HG03565 (cell line): ENCODE results near the gene TBPL1.
A peak's percentile ranks its signal among the peaks of the same experiment; 100 is the strongest.
"Not testable (repeated sequence)": the region's sequence is repeated elsewhere in the genome, so short reads cannot be mapped to it uniquely, and the experiment has no call there.

Experiments used
- ATAC-seq: cut with Tn5 transposase; IDR thresholded peaks from one replicate; pipeline ENCODE4 v1.9.1; 2021; ENCODE audit warnings: mild to moderate bottlenecking, moderate library complexity; ENCODE audit not compliant: unreplicated experiment

The TBPL1 gene

DNA sequence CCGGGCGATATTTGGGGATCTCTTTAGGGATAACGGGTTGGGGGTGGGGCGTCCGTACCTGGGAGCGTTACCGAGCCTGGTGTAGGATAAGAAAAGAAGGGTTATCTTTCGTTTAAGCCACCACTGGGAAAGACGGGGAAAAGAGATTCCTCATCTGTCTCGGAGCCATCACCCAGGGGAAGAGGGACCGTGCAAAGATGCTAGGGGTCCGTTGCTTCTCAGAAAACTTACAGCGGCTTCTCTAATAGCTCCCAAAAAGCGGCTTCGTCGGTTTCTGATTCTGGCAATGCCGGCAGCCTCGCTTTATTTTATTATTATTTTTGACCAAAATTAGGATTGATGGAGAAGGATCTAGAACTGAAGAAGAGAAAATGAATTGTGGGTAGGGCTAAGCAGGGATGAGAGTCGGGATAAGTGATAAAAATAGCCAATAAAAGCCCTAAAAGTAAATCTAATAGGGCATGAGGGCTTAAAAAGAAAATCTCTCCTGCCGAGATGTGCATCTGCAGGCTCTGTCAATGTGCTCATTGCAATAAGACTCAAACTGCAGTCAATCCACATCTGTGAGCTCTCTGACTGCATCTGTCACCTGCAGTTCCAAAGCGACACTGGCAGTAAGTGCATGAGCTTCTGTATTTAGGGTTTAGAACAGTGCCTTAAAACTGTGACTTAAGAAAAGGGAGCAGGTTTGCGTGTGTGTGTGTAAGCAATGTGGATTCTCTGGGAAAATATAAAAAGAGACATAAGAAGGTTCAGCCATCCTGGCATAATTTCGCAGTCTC, 801 bp downstream of the TBPL1 start:
- no peak for ATAC-seq

DNA sequence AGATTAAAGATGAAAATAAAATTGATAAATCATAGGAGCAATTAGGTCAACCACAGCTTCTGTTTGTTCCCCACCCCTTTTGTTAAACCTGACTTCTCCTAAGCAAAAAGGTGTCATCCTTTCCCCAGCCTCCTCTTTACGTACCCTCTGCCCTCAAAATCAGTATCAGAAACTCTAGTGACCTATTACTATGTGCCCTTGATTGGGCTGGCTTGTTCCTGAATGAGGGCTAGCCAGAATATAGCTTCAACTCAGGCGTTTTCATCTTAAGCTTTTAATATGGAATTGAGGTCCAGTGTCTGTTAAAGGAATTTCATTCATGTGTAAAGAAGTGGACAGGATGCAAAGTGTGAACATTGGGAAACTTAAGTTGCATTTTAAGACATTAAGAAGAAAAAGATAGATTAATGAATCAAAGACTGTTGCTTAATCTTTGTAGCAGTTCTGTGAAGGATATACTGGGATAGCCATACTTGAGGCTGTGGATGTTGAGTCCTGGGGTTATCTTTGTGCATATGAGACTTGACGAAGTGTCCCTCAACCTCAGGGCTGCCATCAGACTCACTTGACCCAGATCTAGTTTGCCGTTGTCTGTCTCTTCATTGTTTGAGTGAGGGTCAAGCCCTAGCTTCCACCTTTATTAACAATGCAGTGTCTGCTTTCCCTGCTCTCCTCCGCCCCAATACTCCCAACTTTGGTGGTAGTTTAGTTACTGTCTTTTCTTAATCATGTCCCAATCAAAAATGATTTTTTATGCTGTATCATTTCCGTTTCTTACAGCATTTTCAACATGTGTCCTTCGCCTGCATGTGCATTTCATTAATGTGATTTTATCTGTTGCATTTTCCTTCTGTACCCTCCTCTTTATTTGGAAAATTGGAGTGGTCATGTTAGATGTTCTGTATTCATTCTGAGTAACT, 1.9 kb downstream of the TBPL1 start:
- ATAC-seq = no peak

DNA sequence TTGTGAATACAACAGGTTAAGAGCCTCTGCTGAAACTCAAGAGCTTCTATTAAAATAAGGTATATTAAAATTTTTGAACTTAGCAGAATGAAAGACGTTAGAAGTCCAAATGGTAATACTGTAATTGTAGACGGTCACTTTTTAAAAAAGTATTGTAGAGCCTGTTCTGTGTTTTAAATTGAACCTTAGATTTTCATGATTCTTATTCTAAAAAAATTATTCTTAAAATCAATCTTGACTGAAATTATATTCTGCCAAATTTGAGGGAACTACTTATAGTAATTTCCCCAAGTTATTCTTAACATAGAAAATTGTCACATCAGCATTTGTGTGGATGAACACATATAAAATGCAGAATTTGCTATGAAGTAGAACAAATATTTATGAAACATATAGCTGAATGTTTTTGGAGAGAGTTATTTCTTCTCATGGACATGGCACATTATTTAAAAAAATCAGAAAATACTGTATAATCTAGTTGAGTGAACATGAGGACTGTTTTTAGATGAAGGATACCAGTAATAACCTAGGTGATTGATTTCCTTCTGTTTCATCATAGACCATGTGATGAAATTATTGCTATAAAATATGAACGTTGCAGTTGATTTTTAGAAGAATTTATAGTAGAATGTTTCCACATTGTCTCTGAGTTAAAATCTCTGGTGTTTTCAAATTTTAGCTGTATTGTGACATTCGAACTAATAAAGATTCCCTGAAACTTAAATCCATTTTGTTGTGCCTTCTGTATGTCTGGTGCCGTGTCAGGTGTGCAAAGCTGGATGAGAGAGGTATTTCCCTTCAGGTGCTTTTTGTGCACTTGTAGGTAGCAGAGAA, 2.8 kb downstream of the TBPL1 start:
- ATAC-seq = no peak

DNA sequence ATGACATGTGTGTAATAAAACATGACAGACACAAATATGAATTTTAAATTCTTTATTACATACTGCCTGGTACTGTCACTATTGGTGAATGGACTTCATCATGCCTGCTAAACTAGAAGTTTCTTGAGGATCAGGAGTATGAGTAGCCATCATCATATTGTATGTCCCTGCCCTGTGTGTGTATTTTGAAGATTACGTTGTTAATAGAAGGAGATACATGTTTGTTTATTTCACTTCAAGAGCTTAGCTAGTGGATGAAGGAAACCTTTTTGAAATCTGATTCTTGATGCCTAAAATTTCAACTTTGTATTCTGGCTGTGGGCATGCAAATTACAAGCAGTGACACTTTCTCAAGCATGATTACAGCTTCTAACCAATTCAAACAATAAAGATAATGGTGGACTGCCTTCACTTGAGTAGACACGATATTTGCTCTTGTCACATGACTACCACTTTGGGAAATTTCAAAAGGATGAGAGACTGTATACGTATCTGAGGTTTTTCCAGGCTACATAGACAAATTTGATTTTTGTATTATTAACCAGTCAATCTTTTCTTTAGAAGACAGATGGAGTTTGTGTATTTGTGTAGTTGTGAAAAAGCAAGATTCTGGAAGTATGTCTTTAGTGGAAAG, 3.5 kb downstream of the TBPL1 start:
- no peak for ATAC-seq

DNA sequence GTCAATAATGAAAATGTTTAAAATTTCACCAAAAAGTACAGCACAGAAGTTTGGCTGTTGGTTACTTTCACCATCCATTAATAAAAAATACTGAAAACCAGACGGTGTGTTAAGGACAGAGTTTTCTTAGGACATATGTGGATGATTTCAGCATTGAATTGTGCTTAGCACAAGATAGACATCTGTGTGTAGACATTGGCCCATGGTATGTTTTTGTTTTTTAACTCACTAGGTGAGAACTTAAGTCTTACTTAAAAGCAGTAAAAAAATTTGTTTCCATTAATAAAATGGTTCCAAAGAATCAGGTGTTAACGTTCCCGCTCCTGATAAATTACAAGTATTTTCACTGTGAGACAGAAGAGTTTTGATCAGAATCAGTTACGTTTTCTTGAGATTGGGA, 4.2 kb downstream of the TBPL1 start:
- no peak for ATAC-seq

DNA sequence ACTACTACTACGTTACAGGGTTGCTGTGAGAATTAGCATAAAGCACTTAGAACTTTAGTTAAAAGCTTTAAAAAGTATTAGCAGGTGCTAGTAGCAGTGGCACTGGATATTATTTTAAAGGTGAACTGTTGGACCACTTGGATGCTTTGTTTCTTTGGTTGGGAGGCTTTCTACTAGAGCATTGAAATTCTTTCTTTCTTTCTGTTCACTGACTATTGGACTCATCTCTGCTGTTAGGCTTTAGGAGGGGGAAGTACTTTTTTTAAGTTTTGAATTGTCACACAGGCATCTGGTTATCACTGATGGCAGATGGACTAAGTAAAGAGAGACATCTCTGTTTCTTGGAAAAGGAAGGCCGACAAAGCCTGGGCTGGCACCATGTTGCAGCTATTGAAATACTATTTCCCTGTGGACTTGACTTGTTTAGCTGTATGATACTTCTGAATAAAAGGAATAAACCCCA, 4.8 kb downstream of the TBPL1 start:
- ATAC-seq = no peak

DNA sequence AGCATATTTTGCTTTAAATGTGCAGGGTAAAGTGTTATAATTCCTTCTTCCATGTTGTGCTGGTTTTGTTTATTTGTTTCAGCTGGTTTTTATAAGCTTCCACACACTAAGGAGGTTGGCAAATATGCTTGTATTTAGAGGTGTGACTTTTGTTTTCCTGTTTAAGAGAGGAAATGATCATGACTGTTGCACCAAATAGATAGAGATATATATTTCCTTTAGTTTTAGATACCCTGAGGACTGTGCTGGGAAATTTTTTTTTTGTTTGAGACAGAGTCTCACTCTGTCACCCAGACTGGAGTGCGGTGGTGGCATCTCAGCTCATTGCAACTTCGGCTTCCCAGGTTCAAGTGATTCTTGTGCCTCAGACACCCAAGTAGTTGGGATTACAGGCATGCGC, 5.8 kb downstream of the TBPL1 start:
- ATAC-seq = no peak

DNA sequence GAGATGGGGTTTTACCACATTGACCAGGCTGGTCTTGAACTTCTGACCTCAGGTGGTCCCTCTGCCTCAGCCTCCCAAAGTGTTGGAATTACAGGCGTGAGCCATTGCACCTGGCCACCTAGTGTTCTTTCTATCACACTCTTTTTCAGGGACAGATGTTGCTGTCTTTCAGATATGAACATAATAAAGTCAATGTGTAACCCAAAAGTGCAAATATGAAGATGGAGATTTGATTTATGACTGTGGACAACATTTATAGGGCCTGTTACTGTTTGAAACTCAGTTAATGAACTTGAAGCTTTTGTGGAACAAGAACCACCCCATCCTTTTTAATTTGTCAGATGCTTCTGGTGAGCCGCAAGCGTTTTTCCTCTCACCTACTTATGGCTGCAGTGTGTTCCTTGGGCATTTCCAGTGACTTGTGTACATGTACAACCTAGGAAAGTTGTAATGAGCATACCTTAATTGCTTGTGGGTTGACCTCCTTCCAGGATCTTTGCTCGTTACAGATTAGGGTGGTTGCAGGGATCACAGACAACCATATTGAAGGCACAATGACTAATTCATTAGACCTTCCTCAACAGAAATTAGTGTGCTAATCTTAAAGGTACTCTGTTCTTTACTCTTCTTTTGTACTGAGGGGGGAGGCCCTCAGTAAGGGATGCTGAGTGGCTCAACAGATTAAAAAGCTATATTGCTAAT, 6.8 kb downstream of the TBPL1 start:
- no peak for ATAC-seq

DNA sequence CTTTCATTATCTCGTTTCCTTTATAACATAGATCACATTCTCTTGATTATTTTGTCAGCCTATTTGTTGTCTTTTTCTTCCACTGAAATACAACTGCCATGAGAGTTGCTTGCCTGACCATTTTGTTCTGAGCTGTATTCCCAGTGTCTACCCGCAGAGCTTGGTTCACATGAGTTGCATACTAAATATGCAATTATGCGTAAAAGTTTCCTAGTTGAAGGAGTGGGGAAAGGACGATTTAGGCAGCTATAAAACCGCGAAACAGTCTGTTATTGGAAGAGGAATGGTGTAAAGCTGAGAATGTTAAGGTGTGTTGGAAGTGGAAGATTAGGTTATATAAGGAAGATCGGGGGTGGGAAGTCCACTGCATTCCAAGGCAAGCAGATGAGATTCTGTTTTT, 8.8 kb downstream of the TBPL1 start:
- no peak for ATAC-seq

DNA sequence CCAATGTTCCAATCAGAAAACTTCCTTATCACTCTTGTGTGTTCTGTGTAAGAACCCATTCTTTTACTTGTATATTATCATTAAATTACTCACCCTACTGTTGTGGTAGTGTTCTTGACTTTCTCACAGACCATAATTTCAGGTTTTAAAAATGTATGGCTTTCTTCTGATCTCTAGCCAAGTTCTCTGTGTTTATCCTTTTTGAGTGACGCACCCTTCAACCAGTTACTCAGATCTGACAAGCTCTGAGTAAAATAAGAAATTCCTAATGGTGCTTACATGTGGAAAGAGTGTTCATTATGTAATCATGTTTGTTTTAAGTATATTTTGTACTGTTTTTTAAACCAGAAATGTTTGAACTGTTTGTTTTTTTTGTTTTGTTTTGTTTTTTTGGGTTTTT, 11.0 kb downstream of the TBPL1 start:
- ATAC-seq = no peak

DNA sequence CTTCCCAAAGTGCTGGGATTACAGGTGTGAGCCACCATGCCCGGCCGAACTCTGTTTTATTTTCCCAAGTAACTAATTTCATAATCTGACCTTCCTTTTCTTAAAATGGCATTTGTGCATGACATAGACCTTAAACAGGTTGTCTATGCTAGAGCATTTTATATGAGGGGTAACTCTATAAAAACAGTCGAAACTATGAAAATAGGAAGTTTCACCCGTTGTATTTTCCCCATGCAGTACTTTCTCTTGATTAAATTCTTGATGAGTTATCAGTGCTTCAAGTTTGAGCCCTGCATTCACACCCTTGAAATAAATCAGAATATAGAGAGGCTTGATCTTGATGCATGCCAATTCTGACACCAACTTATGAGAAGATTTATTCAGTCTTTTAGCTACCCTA, 11.7 kb downstream of the TBPL1 start:
- no peak for ATAC-seq

DNA sequence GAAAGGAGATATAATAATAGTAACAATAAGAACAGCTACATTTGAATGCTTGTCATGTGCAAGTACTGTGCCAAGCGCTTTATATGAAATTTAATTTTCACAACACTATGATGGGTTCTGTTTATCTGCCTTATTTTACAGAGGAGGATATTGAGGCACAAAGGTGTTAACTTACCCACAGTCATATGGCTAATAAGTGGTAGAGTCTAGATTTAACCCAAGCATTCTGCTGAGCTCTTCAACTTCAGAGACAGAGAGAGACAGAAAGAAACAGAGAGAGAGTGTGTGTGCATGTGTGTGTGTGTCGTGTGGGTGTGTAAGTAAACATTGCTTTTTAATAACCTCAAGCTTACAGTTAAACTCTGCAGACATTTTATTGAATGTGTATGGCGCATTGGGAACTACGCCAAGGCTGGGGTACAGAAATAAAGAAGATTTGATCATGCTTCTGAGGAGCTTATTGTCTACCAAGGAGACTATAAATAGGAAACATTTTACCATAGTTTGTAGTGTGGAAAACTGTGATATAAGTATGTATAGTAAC, 12.9 kb downstream of the TBPL1 start:
- no peak for ATAC-seq

DNA sequence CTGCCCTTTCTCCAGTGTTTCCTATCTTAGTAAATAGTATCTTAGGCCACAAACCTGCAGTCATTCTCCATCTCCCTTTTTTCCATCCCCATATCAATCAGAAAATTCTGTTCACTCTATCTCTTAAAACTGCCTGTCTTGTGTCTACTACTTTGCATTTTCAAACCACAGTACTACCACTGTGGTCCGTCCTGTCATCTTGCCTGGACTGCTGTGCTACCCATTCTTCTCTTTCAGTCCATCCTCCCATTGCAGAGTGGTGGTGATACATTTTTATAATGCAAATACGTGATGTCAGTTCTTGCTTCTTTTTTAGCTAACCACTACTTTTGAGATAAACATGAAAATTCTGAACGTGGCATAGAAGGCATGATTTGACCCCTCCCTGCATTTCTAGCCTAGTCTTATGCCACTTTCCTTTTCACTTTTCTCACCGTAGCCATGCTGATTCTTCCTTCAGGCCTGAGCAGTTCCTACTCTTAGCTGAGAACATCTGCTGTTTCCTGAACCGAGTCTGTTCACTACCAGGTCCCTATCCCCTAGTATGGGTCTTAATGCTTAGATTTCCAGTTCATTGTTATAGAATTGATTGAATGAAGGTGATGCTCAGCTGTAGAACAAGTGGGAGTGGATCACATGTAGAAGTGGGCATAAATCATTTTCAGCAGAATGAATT, 13.8 kb downstream of the TBPL1 start:
- peak; percentile 72 for ATAC-seq

DNA sequence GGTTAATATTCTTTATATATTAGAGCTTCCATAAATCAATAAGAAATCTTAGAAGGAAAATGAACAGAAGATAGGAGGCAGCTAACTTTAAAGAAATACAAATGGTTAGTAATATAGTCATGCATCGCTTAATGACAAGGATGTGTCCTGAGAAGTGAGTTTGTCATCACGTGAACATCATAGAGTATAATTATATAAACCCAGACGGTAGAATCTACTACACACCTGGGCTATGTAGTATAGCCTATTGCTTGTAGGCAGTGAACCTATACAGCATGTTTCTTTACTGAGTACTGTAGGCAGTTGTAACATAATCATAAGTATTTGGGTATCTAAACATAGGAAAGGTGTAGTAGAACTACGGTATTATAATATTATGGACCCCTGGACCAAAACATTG, 14.3 kb downstream of the TBPL1 start:
- no peak for ATAC-seq

DNA sequence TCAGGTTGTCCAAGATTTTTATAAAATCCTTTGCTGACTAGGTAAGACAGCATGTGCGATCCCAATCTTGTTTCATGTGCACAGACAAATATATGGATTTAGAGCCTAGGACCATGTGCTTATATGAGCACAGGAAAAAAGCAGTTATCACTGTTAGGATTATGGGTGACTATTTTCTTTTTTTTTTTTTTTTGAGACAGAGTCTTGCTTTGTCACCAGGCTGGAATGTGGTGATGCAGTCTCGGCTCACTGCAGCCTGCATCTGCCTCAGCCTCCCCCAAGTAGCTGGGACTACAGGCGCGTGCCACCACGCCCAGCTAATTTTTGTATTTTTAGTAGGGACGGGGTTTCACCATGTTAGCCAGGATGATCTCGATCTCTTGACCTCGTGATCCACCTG, 14.8 kb downstream of the TBPL1 start:
- ATAC-seq = not testable (repeated sequence)

DNA sequence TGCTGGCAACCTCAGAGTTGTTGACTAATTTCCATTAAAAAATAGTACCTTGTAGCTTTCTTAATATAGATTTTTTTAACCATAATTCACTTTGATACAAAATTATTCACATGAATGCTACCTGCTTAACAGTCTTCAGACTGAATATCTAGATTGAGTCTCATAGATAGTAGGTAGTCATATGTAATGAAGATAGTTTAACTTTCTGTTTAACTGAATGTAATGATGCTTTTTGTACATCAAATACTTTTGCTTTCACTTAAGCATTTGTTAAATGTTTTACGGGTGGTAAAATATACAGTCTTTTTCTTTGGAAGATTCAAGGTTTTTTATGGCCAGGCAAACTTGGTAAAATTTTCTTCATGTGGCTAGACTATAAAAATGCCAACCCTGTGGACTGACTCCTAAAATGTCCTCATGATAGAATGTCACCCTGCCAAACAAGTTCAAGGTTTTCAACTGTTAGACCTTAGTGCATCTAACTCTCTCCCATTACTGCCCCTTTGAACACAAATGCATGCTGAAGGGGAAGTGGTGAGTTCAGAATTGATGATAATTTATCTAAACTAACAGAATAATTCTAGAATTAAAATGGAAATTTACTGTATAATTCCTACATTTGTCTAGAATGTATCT, 16.4 kb downstream of the TBPL1 start:
- no peak for ATAC-seq

DNA sequence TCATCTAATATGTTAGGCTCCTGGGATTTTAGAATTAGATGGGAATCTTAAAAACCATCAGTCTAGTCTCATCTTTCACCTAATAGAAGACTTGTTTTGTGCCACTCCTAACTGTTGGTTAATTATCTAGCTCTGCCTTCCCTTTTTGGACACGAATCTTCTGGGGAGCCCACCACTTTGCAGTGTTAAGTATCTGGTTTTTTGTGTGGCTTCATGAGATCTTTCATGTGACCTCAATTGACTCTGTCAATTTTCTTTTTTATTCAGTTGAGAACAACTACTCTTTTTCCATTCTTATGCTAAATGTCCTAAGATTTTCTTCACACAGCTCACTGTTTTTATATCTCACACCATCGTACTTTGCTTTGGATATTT, 16.9 kb downstream of the TBPL1 start:
- no peak for ATAC-seq

DNA sequence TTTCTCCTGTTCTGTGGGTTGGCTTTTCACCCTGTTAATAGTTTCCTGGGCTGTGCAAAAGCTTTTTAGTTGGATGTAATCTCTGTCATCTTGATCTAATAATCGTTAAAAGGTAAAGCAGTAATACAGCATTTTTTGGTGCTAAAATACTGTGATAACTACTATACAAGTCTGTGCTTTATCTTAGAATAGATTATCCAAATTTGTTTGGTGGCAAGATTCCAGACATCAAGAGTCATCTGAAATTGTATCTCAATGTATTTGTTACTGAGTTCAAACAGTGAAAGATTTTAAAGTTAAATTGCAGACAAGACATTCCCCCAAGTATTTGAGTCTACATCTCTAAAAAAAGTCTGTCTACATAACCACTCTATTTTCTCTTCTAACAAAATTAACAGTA, 18.8 kb downstream of the TBPL1 start:
- no peak for ATAC-seq

DNA sequence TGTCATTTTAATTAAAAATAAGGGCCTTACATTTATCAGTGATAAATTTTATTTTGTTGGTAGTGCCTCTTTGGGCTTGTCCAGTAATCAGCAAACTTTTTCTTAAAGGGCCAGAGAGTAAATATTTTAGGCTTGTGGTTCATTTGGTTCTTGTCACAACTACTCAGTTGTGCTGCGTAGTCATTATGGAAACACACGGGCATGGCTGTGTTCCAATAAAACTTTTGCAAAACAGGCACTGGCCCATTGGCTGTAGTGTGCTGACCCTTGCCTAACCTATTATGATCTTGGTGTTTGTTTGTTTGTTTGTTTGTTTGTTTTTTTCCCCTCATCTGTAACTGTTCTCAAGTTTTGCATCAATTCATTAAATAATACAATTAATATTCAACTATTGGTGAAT, 19.4 kb downstream of the TBPL1 start:
- no peak for ATAC-seq
